Inflammatory macrophage (primary cell): ENCODE data around the gene ELMO1.

Source experiments
- DNase-seq, 2 donors: peaks; one replicate each; pipeline ENCODE4 v3.0.0-alpha.2; 2020 to 2022

Gene ELMO1

GRCh38 chr7:37116093-37116701 lies 332.5 kb downstream of the ELMO1 start:
- DNase-seq: no peak

DNA sequence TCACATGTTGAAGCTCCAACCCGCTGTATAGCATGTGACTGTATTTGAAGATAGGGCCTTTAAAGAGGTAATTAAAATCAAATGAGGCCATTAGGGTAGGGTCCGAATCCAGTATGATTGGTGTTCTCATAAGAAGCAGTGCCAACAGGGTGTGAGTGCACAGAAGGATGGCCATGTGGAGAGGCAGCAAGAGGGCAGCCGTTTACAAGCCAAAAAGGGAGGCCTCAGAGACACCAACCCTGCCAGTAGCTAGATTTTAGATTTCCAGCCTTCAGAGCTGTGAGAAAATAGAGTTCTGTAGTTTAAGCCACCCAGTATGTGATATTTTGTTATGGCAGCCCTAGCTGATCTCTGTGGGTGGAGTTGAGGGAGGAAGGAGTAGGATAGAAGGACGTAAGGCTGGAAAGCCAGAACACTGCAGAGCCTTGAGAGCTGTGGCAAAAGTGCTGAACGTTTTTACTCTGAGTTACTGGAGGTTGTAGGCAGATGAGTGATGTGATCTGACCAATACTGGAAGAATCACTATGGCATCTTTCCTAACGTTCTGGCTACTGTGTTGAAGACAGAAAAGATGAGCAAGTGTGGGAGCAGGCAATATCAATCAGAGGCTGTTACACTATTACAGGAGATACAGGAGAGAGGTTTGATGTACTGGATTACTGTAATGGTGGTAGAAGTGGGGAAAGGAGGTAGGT lies 334.9 kb downstream of the ELMO1 start:
- DNase-seq: peak in 1 of 2 donors; percentile 40

- peak in 1 of 2 donors; percentile 9 for DNase-seq
These were observed 335.8 kb downstream of the ELMO1 start for GRCh38 chr7:37112876-37113275.

- no peak for DNase-seq
These were observed 336.4 kb downstream of the ELMO1 start for GRCh38 chr7:37112218-37112617.

GRCh38 chr7:37111459-37111858 lies 337.2 kb downstream of the ELMO1 start:
- DNase-seq: no peak

- no peak for DNase-seq
These were observed 337.8 kb downstream of the ELMO1 start for GRCh38 chr7:37110660-37111424.

- peak; percentile 60 to 70 for DNase-seq
These were observed 338.8 kb downstream of the ELMO1 start for GRCh38 chr7:37109843-37110242.

- DNase-seq: no peak
These were observed 339.5 kb downstream of the ELMO1 start for GRCh38 chr7:37109016-37109683.

DNA sequence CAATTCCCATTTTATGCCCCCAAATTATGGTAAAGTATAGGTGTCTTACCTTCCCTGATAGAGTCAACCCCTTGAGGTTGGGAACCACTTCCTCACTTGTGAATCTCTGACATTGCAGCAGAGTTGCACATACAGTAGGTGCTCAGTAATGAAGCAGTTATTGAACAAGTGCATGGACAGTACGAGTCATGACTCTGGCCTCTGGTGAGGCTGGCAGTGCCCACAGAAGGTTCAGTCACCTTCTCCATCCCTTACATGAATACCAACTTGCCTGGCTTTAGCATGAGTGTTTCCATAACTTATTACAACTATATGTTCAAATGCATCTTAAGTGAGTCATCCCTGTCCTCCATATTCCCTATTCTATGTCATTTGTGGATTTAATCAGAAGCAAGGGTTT lies 340.0 kb downstream of the ELMO1 start:
- no peak for DNase-seq

DNA sequence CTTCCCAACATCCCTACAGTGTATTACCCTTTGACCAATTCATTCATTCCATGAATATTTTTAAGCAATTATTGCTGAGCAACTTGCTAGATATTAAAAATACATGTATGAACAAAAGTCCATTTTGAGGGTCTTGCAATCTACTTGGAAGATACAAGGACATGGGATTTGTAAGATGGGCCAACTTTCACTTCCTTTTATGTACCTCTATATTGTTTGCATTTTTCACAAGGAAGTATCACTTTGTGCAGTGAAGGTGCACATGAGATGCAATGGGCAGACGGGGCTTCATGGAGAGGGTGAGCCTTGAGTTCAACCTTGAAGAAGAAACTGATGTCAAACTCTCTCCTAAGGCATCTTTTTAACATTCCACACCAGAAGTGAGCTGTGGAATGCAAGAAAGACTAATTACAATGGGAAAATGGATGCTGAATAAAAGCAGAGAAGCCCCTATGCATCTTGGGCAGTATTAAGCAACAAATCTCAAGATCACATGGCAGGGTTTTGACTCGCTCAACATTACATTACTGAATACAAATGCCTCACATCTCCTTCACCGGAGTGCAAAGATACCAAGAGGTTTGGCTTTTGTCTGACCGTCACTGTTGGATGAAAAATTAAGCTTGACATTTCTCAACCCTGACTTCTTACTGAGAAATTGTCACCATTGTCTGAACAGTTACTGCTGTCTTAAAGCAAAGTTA lies 341.5 kb downstream of the ELMO1 start:
- DNase-seq: no peak

DNA sequence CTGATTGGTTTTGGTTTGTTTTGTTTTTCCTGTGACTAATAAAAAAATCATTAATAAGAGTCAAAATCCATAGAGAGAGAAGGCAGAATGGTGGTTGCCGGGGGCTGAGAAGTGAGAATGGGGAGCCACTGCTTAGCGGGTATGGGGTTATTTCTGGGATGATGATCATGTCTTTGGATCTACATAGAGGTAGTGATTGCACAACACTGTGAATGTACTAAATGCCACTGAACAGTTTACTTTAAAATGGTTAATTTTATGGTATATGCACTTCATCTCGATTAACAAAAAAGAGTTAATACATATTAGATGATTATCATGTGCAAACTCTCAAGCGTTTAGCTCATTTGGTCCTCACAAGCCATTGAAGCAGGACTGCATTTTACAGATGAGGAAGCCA lies 342.9 kb downstream of the ELMO1 start:
- no peak for DNase-seq

GRCh38 chr7:37104822-37105518 lies 343.7 kb downstream of the ELMO1 start:
- no peak for DNase-seq

DNA sequence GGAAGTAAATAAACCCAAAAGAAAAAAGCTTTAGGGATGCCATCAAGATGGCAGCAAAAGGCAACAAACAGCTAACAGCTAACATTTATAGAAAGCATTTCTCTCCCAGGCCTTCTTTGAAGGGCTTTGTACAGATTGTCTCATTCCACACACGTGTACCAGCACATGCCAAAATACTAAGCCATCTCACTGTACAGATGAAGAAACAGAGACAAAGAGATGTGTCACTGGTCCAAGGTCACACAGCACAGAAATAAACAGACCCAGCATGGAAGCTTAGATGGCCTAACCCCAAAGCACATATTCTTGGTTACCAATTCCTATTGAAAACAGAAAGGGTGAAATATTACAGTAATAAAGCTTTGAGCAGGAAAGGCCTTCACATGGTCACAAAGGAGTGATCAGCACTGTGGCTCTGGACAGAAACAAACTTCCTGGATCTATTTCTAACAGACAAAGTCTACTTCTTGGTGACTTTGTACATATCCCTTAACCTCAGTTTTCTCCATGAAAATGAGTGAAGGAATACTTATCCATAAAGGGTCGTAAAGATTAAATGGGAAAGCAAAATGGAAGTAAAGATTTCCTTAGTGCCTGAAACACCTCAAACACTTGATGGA lies 346.0 kb downstream of the ELMO1 start:
- no peak for DNase-seq

DNA sequence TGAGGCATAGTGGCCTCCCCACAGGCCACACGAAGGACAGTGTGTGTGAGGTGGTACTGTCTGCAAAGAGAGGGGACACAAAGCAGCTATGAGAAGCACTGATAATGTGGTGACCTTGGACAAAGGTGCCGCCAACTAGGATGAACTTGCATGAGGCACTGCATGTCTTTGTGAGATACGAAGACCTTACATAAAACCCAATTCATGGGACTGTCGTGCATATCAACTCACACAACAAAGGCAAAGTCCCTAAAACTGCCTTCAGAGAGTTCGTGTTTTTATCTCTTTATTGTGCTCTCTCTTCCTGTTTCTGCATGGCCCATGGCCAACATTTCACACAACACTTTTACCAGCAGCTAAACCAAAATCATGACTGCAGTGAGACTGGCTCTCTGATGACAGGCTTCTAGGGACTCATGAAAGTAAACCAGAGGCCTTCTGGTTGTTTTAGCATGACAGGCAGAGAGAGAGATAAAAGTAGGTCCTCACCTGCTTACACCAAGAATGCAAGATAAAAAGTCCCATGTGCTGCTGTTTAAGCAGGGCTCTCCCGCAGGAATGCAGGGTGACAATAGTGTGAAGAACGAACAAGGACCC lies 347.8 kb downstream of the ELMO1 start:
- peak in 1 of 2 donors; percentile 22 for DNase-seq

DNA sequence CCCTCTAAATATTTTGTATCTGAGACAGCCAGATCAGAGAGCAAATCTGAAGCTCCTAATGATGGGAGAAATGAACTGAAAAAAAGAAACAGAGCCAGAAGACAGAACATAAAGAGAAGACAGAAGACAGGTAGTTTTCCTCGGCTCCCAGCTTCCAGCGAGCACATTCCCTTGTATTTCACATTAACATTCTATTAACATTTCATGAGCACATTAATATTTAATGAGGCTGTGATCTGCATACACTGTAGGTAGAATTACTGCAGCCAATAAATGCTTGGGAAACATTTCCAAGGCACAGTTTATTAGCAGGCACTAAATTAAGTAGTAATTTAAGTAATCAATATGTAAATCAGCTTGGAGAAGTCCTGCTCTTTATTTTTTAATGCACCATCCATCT lies 349.9 kb downstream of the ELMO1 start:
- no peak for DNase-seq

- DNase-seq: no peak
These were observed 350.7 kb downstream of the ELMO1 start for GRCh38 chr7:37097983-37098382.

- no peak for DNase-seq
These were observed 351.4 kb downstream of the ELMO1 start for GRCh38 chr7:37097276-37097675.

- DNase-seq: no peak
These were observed 352.3 kb downstream of the ELMO1 start for GRCh38 chr7:37096341-37096740.

DNA sequence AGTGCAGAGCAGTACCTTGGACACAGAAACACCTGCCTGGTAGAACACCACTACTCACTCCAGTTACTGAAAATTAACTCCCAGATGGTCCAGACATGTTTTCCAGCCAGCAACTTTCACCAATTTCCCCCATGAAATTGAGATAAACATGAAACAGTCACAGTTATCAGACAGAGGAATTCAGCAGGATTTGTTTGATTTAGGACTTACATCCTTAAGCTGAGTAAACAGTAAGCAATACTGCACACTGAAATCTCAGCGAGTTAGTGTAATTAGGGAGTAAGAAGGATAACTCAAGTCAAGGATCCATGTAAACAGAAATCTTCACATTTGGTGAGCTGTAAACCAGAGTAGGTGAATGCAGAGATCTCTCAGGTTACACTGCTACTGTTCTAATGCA lies 353.5 kb downstream of the ELMO1 start:
- DNase-seq: no peak

DNA sequence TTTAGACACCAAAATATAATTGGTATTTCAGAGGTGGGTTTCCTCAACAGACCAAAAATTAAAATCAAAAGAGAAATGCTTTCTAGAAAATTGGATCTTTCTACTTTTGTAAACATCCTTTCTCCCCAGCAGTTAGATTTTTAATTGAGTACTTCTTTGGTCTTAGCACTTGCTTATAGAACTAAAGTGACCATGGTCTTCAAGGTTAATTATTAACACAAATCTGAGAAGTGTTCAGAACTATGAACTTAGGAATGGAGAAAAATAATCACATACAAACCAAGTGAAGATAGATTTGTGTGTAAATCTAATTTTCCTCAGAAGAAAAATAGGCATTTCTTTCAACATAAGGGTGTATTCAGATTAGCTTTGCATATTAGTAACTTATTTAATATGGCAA lies 355.4 kb downstream of the ELMO1 start:
- no peak for DNase-seq

- DNase-seq: peak; percentile 93 to 94
These were observed 356.1 kb downstream of the ELMO1 start for GRCh38 chr7:37092548-37092947.
